ENCODE results near the gene ABHD16B. TPM values are rescaled to one million over a fixed set of nuclear protein-coding genes. Genes with fewer than 3 reads are reported as not detected.

ABHD16B gene
- total and polyA plus RNA-seq, 2 of the 13 experiments (the other 11 are each of a cell fraction or from before 2014, with no cell fraction given) = not detected

DNA sequence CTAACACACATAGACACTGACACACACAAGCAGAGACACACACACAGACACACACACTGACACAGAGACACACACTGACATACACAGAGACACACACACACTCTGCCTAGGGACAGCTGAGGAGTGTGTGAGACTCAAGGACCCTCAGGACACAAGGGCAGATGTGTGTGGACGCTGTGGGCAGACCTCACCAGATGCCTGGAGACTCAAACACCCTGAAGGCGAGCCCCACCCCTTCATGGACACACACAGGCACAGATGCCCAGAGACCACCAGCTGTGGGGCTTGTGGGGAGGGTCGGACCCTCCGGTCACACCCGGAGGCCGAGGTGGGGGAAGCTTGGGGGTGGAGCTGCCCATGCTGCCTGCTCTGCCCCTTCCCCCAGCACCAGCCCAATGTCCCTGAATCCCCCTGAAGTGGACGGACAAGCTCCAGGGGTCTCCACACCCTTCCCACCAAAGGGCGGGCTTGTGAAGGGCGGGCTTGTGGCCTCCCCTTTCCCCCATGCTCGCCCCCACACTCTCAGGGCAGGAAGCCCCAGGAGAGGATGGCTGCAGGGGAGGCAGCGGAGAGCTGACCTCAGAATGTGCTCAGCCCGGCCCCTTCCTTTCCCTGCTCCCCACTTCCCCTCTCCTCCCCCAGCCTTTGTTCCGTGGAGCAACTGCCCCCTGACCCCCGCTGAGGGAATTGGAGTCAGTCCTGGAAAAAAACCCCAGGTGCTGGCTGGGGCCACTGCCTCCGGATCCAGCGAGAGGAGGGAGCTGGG is 13.9 kb upstream of the ABHD16B start (continued):
- TF ChIP-seq SSRP1 (CRISPR knock-in tag; IDR thresholded peaks at IDR 0.05) (0 out of 2 replicates have a peak, but pooled peaks have one; percentile 47), CENPX (CRISPR knock-in tag; IDR thresholded peaks at IDR 0.05) (no peak)

DNA sequence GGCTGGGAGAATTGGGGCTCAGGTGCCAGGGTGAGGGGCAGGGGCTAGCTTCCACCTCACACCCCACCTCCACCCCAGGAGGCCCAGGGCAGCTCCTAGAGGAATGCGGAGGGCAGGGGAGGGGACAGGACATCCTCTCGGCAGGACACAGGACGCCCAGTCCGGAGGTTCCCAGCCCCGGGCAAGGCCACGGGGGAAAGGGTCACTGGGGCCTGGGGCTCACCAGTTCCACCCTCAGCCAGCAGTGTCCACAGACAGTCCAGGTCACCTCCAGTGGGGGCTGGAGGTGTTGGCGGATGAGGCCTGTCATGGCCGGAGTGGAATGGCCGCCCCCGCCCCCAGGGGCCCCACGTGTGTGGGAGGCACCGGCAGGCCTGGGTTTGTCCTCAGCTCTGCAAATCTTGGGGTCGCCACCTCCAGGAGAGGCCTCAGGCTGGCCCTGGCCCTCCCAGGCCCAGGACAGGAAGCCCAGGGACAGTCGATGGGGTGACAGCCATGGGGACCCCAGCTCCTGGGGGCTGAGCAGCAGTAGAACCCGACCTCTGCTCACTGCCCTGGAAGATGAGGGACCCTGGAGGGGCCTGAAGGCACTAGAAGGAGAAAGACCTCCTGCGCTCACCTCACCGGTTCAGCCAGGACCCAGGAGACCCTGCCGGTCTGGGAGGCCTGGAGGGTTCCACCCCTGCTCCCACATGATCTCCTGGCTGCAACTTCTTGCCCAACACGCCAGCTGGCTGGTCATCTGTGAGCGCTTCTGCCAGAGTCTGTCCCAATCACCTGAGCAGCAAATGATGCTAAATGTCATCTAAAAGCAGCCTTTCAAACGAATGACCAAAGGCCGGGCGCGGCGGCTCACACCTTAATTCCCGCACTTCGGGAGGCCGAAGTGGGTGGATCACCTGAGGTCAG is 13.0 kb upstream of the ABHD16B start:
- FAIRE-seq = no peak
- Histone ChIP-seq H3K4me3 (replicated peaks in 1 of 3; ENCODE audit: insufficient read depth in 1 of 3, low read depth in 2 of 3, low read length in 3 of 3) (peak overlapping the region; percentile 30 to 71 (median 47)), H3K36me3 (replicated peaks in 1 of 2; ENCODE audit: control insufficient read depth in 1 of 2, insufficient read depth in 2 of 2, low read length in 2 of 2) (no peaks in the 10 kb centered on the region), H4K20me1 (ENCODE audit: insufficient read depth, low read length) (no peaks in the 10 kb centered on the region), H3K4me2 (ENCODE audit: low read depth, low read length) (peak overlapping the region; percentile 66), H3K79me2 (ENCODE audit: insufficient read depth, low read length) (no peaks in the 10 kb centered on the region), H3K9ac (ENCODE audit: insufficient read depth, low read depth, low read length) (peak overlapping the region; percentile 39; the same call in 1 of the 2 replicates), H3K27me3 (ENCODE audit: control insufficient read depth in 1 of 2, insufficient read depth in 2 of 2, low read length in 2 of 2) (peaks cover 7 to 25% of the 10 kb centered on the region in 2 experiments), H3K9me3 (ENCODE audit: low read length) (no peaks in the 10 kb centered on the region), H3K4me1 (ENCODE audit: insufficient read depth, low read length) (peaks cover 41% of the 10 kb centered on the region), H2AFZ (ENCODE audit: low read length) (no peak overlapping the region), H3K27ac (ENCODE audit: extremely low read length, insufficient read depth, low read length) (no peak overlapping the region)
- intact Hi-C loops (cut with micrococcal nuclease; ENCODE audit: unreplicated experiment) = no loop called here
- ChIA-PET CTCF (ENCODE audit: low intra/inter-chr PET ratio, low total read pairs) (no interaction called here), POLR2A (interaction anchor here (0.6 to 3.7 kb wide), 12 partner anchors 8 to 274 kb away, joined by 3 to 29 read pairs (median 5); partner anchors contain the start of genes ABHD16B, ARFRP1, HELZ2 and SLC2A4RG)
- BruUV-seq (replicated peaks) = no TSS peak
- no peak for DNase-seq (ENCODE audit: low spot score)
- 27% methylated on average over 27 of the region's 28 CpGs for WGBS (ENCODE audit: low lambda C conversion rate)
- ATAC-seq = peak; percentile 32
- in situ Hi-C loops (cut with HindIII; ENCODE audit: extremely low pct_ligation_motif_present, low pct_unique_long_range_greater_than_20kb) = no loop called here
- no peak; the same call in 1 of the 2 replicates for TF ChIP-seq NFYC (CRISPR knock-in tag; IDR thresholded peaks at IDR 0.05)
- TF ChIP-seq ZNF430 (CRISPR knock-in tag; IDR thresholded peaks at IDR 0.05) = no peak
- TF ChIP-seq ZNF543 (CRISPR knock-in tag; IDR thresholded peaks at IDR 0.05) = no peak
- no peak for TF ChIP-seq ZNF670 (CRISPR knock-in tag; IDR thresholded peaks at IDR 0.05; ENCODE audit: borderline replicate concordance)
- 0 out of 2 replicates have a peak, but pooled peaks have one; percentile 28 for TF ChIP-seq KLF6 (CRISPR knock-in tag; IDR thresholded peaks at IDR 0.05)
- no peak for TF ChIP-seq ZNF3 (CRISPR knock-in tag; IDR thresholded peaks at IDR 0.05)
- TF ChIP-seq SAP130 (CRISPR knock-in tag; IDR thresholded peaks at IDR 0.05; ENCODE audit: low read depth) = no peak; the same call in 1 of the 2 replicates
- no peak for TF ChIP-seq GLI4 (CRISPR knock-in tag; IDR thresholded peaks at IDR 0.05; ENCODE audit: borderline replicate concordance)
- TF ChIP-seq MYNN (CRISPR knock-in tag; IDR thresholded peaks at IDR 0.05; ENCODE audit: low read depth) = no peak
- TF ChIP-seq YEATS2 (CRISPR knock-in tag; IDR thresholded peaks at IDR 0.05; ENCODE audit: borderline replicate concordance) = no peak
- TF ChIP-seq ZFP36L2 (CRISPR knock-in tag; IDR thresholded peaks at IDR 0.05) = no peak
- no peak for TF ChIP-seq TOPORS (CRISPR knock-in tag; IDR thresholded peaks at IDR 0.05)
- TF ChIP-seq SMAD1 (CRISPR knock-in tag; IDR thresholded peaks at IDR 0.05; ENCODE audit: borderline replicate concordance, low read depth) = no peak
- TF ChIP-seq, protein P1, sequence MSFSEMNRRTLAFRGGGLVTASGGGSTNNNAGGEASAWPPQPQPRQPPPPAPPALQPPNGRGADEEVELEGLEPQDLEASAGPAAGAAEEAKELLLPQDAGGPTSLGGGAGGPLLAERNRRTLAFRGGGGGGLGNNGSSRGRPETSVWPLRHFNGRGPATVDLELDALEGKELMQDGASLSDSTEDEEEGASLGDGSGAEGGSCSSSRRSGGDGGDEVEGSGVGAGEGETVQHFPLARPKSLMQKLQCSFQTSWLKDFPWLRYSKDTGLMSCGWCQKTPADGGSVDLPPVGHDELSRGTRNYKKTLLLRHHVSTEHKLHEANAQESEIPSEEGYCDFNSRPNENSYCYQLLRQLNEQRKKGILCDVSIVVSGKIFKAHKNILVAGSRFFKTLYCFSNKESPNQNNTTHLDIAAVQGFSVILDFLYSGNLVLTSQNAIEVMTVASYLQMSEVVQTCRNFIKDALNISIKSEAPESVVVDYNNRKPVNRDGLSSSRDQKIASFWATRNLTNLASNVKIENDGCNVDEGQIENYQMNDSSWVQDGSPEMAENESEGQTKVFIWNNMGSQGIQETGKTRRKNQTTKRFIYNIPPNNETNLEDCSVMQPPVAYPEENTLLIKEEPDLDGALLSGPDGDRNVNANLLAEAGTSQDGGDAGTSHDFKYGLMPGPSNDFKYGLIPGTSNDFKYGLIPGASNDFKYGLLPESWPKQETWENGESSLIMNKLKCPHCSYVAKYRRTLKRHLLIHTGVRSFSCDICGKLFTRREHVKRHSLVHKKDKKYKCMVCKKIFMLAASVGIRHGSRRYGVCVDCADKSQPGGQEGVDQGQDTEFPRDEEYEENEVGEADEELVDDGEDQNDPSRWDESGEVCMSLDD (CRISPR knock-in tag; IDR thresholded peaks at IDR 0.05; ENCODE audit: borderline replicate concordance) = no peak; the same call in 1 of the 2 replicates
- 0 out of 2 replicates have a peak, but pooled peaks have one; percentile 14 for TF ChIP-seq KAT8 (CRISPR knock-in tag; IDR thresholded peaks at IDR 0.05)

Measured in HepG2 (cell line).